BJ (cell line): ENCODE measurements around the gene CFAP298. TPM values are rescaled to one million over a fixed set of nuclear protein-coding genes. Genes with fewer than 3 reads are reported as not detected.

Source experiments
- CTCF ChIA-PET: fragments of 350-600 bp; formaldehyde crosslinking; extraction: SDS; loops from one replicate; lab custom pipeline; 2021; ENCODE audit warnings: antibody characterized with exemption, inconsistent platforms; lab: Yijun Ruan, JAX
- POLR2A ChIA-PET: fragments of 300-600 bp; sonication (Branson Sonifier 250); formaldehyde crosslinking; extraction: SDS; loops from one replicate; lab custom pipeline; 2021; ENCODE audit warnings: antibody characterized with exemption; lab: Charles Lee
- DNase-seq: peaks from one replicate; pipeline ENCODE4 v3.0.0-alpha.2; 2011; ENCODE audit warnings: low read depth
- H3K27me3 ChIP-seq: 2 replicates; pipeline ENCODE4 v1.6.0; 2011; ENCODE audit warnings: low read length; ENCODE audit not compliant: control insufficient read depth, insufficient read depth
- H3K36me3 ChIP-seq: 2 replicates; pipeline ENCODE4 v1.5.1; 2011; ENCODE audit warnings: low read length; ENCODE audit not compliant: control insufficient read depth, insufficient read depth
- H3K4me3 ChIP-seq: 2 replicates; pipeline ENCODE4 v1.5.1; 2011; ENCODE audit warnings: low read depth, mild to moderate bottlenecking, control low read depth, low read length
- CTCF ChIP-seq: IDR thresholded peaks from 2 replicates; pipeline ENCODE4 v1.5.1; 2011; ENCODE audit warnings: low read depth, mild to moderate bottlenecking, control low read depth, inconsistent platforms, low read length, moderate library complexity; ENCODE audit not compliant: insufficient read depth
- polyA plus RNA-seq: library from polyadenylated mRNA; depleted of rRNA; stranded (reverse); fragments of >200 nt; gene quantifications from 2 replicates; pipeline ENCODE4 v1.2.3, GENCODE V29; 2011

The CFAP298 gene
- polyA plus RNA-seq, 1 experiment, result 16.4 TPM

GRCh38 chr21:32587651-32588050 lies 24.5 kb downstream of the CFAP298 start:
- DNase-seq, result no peak
- CTCF ChIA-PET, result interaction anchor here (1.2 to 5.9 kb wide), 4 partner anchors 11 to 184 kb away, joined by 3 to 24 read pairs (median 6); no protein-coding TSS in a partner anchor

GRCh38 chr21:32587120-32587519 lies 25.1 kb downstream of the CFAP298 start:
- no peak for TF ChIP-seq CTCF
- no peak for DNase-seq
- H3K27me3 ChIP-seq, result peaks cover 6% of the 10 kb centered on the region
- ChIA-PET CTCF (interaction anchor here (0.7 to 5.9 kb wide), 4 partner anchors 14 to 454 kb away, joined by 3 to 24 read pairs (median 6); no protein-coding TSS in a partner anchor), POLR2A (no interaction called here)
- H3K36me3 ChIP-seq, result no peaks in the 10 kb centered on the region
- no peak overlapping the region for H3K4me3 ChIP-seq

More at GRCh38 chr21:32587651-32588050, 24.5 kb downstream of the CFAP298 start:
- no peaks in the 10 kb centered on the region for H3K36me3 ChIP-seq
- POLR2A ChIA-PET, result no interaction called here
- H3K27me3 ChIP-seq, result peaks cover 6% of the 10 kb centered on the region
- H3K4me3 ChIP-seq, result no peak overlapping the region
- TF ChIP-seq CTCF, result no peak

GRCh38 chr21:32585970-32586369 lies 26.2 kb downstream of the CFAP298 start:
- ChIA-PET CTCF (no interaction called here), POLR2A (no interaction called here)
- Histone ChIP-seq H3K27me3 (peaks cover 8% of the 10 kb centered on the region), H3K36me3 (no peaks in the 10 kb centered on the region), H3K4me3 (no peak overlapping the region)
- TF ChIP-seq CTCF, result no peak
- DNase-seq, result no peak

- no peak for TF ChIP-seq CTCF
- no peaks in the 10 kb centered on the region for H3K36me3 ChIP-seq
- no peak for DNase-seq
- peaks cover 10% of the 10 kb centered on the region for H3K27me3 ChIP-seq
- ChIA-PET POLR2A (no interaction called here), CTCF (no interaction called here)
- no peak within 1 kb of the TSS for H3K4me3 ChIP-seq
Observed at GRCh38 chr21:32585042-32585710, 27.0 kb downstream of the CFAP298 start, which contains the start of gene TCP10L. TSS of gene TCP10L (minus strand) at chr21:32585523. CDS start at chr21:32584304, 1,219 bp downstream.

- H3K36me3 ChIP-seq, result no peaks in the 10 kb centered on the region
- DNase-seq, result no peak
- H3K4me3 ChIP-seq, result no peak overlapping the region
- no peak for TF ChIP-seq CTCF
- ChIA-PET POLR2A (no interaction called here), CTCF (interaction anchor here (0.8 to 0.9 kb wide), 2 partner anchors 14 to 16 kb away, joined by 3 read pairs; no protein-coding TSS in a partner anchor)
- H3K27me3 ChIP-seq, result peaks cover 13% of the 10 kb centered on the region
Observed at GRCh38 chr21:32584472-32584871, 27.7 kb downstream of the CFAP298 start.
